IMR-90 (cell line): ENCODE measurements around the gene ANKK1. TPM values are rescaled to one million over a fixed set of nuclear protein-coding genes. Genes with fewer than 3 reads are reported as not detected.

Source experiments
- ATAC-seq: fragments of 200-7000 bp; cut with Tn5 transposase; 2 replicates; pipeline ENCODE4 v1.9.1; 2020; ENCODE audit warnings: low read depth, mild to moderate bottlenecking, moderate library complexity
- BruUV-seq: library from RNA; stranded (reverse); fragments of 400-500 nt; replicated peaks from 2 replicates; lab custom pipeline; 2021; lab: Mats Ljungman, UMichigan
- CTCF ChIA-PET: fragments of 300-600 bp; formaldehyde crosslinking; extraction: SDS; loops from one replicate; lab custom pipeline; 2021; ENCODE audit warnings: antibody characterized with exemption; lab: Yijun Ruan, JAX
- POLR2A ChIA-PET: fragments of 300-600 bp; sonication (Branson Sonifier 250); formaldehyde crosslinking; loops from one replicate; lab custom pipeline; 2022; ENCODE audit warnings: antibody characterized with exemption; ENCODE audit not compliant: unreplicated experiment; lab: Charles Lee
- DNase-seq: peaks from one replicate; pipeline ENCODE4 v3.0.0; 2013
- H2AFZ ChIP-seq: replicated peaks from 2 replicates; pipeline ENCODE3; 2013; ENCODE audit warnings: low read length, mild to moderate bottlenecking; ENCODE audit not compliant: poor library complexity
- H2AK5ac ChIP-seq: 2 replicates; pipeline ENCODE4 v1.6.1; 2013; ENCODE audit warnings: low read depth, low read length, inconsistent platforms
- H2AK9ac ChIP-seq: replicated peaks from 2 replicates; pipeline ENCODE3; 2013; ENCODE audit warnings: mild to moderate bottlenecking, low read depth, low read length, moderate library complexity; ENCODE audit not compliant: poor library complexity
- H2BK120ac ChIP-seq: 2 replicates; pipeline ENCODE4 v1.6.1; 2013; ENCODE audit warnings: low read depth, low read length, inconsistent platforms
- H2BK15ac ChIP-seq: 3 replicates; pipeline ENCODE4 v1.6.1; 2013; ENCODE audit warnings: low read depth, low read length, inconsistent platforms
- H2BK20ac ChIP-seq: 2 replicates; pipeline ENCODE4 v1.6.1; 2013; ENCODE audit warnings: low read depth, mild to moderate bottlenecking, inconsistent platforms, low read length, moderate library complexity
- H2BK5ac ChIP-seq: 2 replicates; pipeline ENCODE4 v1.6.1; 2013; ENCODE audit warnings: mild to moderate bottlenecking, low read depth, low read length, inconsistent platforms; ENCODE audit not compliant: poor library complexity, severe bottlenecking
- H3K14ac ChIP-seq: replicated peaks from 2 replicates; pipeline ENCODE4 v1.6.1; 2013; ENCODE audit warnings: low read depth, low read length, inconsistent platforms
- H3K18ac ChIP-seq: 2 replicates; pipeline ENCODE4 v1.6.1; 2013; ENCODE audit warnings: low read depth, low read length, control low read depth
- H3K23ac ChIP-seq: 2 replicates; pipeline ENCODE4 v1.6.1; 2013; ENCODE audit warnings: low read depth, low read length, inconsistent platforms
- H3K27ac ChIP-seq: 2 replicates; pipeline ENCODE4 v1.5.1; 2013; ENCODE audit warnings: mild to moderate bottlenecking, control low read depth, low read length; ENCODE audit not compliant: insufficient read depth
- H3K27me3 ChIP-seq: 2 replicates; pipeline ENCODE4 v1.6.1; 2013; ENCODE audit warnings: low read length; ENCODE audit not compliant: control insufficient read depth, insufficient read depth
- H3K36me3 ChIP-seq: 2 replicates; pipeline ENCODE4 v1.6.1; 2013; ENCODE audit warnings: low read length, mixed read lengths; ENCODE audit not compliant: control insufficient read depth, insufficient read depth
- H3K4ac ChIP-seq: 2 replicates; pipeline ENCODE4 v1.6.1; 2013; ENCODE audit warnings: low read depth, low read length, inconsistent platforms
- H3K4me1 ChIP-seq: 2 replicates; pipeline ENCODE4 v1.6.1; 2013; ENCODE audit warnings: low read length, mixed read lengths; ENCODE audit not compliant: control insufficient read depth, insufficient read depth
- H3K4me2 ChIP-seq: 2 replicates; pipeline ENCODE4 v1.6.1; 2013; ENCODE audit warnings: low read depth, mild to moderate bottlenecking, control low read depth, low read length, moderate library complexity
- H3K4me3 ChIP-seq: 2 replicates; pipeline ENCODE4 v1.5.1; 2013; ENCODE audit warnings: low read depth, mild to moderate bottlenecking, control low read depth, low read length, moderate library complexity; ENCODE audit not compliant: insufficient read depth
- H3K56ac ChIP-seq: 2 replicates; pipeline ENCODE4 v1.6.1; 2013; ENCODE audit warnings: low read length, inconsistent platforms; ENCODE audit not compliant: insufficient read depth; ENCODE audit errors: extremely low read depth
- H3K79me1 ChIP-seq, 2 experiments: 2 replicates each; pipeline ENCODE4 v1.6.1; 2013; ENCODE audit warnings: low read length in 2 of 2, inconsistent platforms in 1 of 2, low read depth in 1 of 2
- H3K9ac ChIP-seq: 2 replicates; pipeline ENCODE4 v1.6.1; 2013; ENCODE audit warnings: low read depth, low read length, control low read depth
- H3K9me1 ChIP-seq: 2 replicates; pipeline ENCODE4 v1.6.1; 2013; ENCODE audit warnings: low read length, inconsistent platforms; ENCODE audit not compliant: insufficient read depth
- H3K9me3 ChIP-seq: 2 replicates; pipeline ENCODE4 v1.6.1; 2013; ENCODE audit warnings: low read length; ENCODE audit not compliant: control insufficient read depth, insufficient read depth
- H4K20me1 ChIP-seq: 2 replicates; pipeline ENCODE4 v1.6.1; 2013; ENCODE audit warnings: low read length, inconsistent platforms; ENCODE audit not compliant: insufficient read depth
- H4K5ac ChIP-seq: 2 replicates; pipeline ENCODE4 v1.6.1; 2013; ENCODE audit warnings: mild to moderate bottlenecking, low read depth, low read length, control low read depth
- H4K8ac ChIP-seq, 2 experiments: 2 replicates each; pipeline ENCODE4 v1.6.1; 2013; ENCODE audit warnings: low read depth in 2 of 2, low read length in 2 of 2, control low read depth in 1 of 2, inconsistent platforms in 1 of 2
- H4K91ac ChIP-seq: 2 replicates; pipeline ENCODE4 v1.6.1; 2013; ENCODE audit warnings: low read depth, low read length, inconsistent platforms; ENCODE audit not compliant: insufficient read depth
- BHLHE40 ChIP-seq: fragments of 150-350 bp; IDR thresholded peaks from 2 replicates; pipeline ENCODE4 v1.6.1; 2016; ENCODE audit warnings: mild to moderate bottlenecking, low read depth, low read length
- CEBPB ChIP-seq: IDR thresholded peaks from 2 replicates; pipeline ENCODE4 v1.6.1; 2012; ENCODE audit warnings: low read depth, low read length, improper control_type of control experiment
- CHD1 ChIP-seq: IDR thresholded peaks from 2 replicates; pipeline ENCODE4 v1.6.1; 2012; ENCODE audit warnings: low read depth, low read length, improper control_type of control experiment
- FOS ChIP-seq: fragments of 150-350 bp; IDR thresholded peaks from 2 replicates; pipeline ENCODE4 v1.6.1; 2016; ENCODE audit warnings: low read depth, low read length
- MAZ ChIP-seq: IDR thresholded peaks from 2 replicates; pipeline ENCODE4 v1.6.1; 2012; ENCODE audit warnings: low read depth, mild to moderate bottlenecking, low read length, improper control_type of control experiment, moderate library complexity, borderline replicate concordance
- POLR2A ChIP-seq: IDR thresholded peaks from 2 replicates; pipeline ENCODE4 v1.6.1; 2012; ENCODE audit warnings: mild to moderate bottlenecking, low read depth, low read length
- RAD21 ChIP-seq: IDR thresholded peaks from 2 replicates; pipeline ENCODE4 v1.6.1; 2012; ENCODE audit warnings: low read length, improper control_type of control experiment
- RCOR1 ChIP-seq: IDR thresholded peaks from 2 replicates; pipeline ENCODE4 v1.6.1; 2012; ENCODE audit warnings: mild to moderate bottlenecking, low read length, improper control_type of control experiment; ENCODE audit not compliant: insufficient replicate concordance
- SMC3 ChIP-seq: fragments of 150-350 bp; IDR thresholded peaks from 2 replicates; pipeline ENCODE4 v1.6.1; 2016; ENCODE audit warnings: low read depth, mild to moderate bottlenecking, antibody characterized with exemption, low read length, moderate library complexity
- WGBS, 2 experiments: methylation state at CpG; one replicate each; pipeline versions ENCODE4 v1.1.5 to v1.1.7; 2013; ENCODE audit warnings: missing lambda C conversion rate in 2 of 2; ENCODE audit not compliant: insufficient read length in 1 of 2; ENCODE audit errors: extremely low coverage in 2 of 2; 5-methylcytosine and 5-hydroxymethylcytosine counted together
- dilution Hi-C: fragments of 300-500 bp; cut with HindIII; formaldehyde crosslinking; loops from one replicate; pipeline ENCODE4 v1.14.3; 2018; ENCODE audit warnings: low sequenced_read_pairs; ENCODE audit not compliant: unreplicated experiment
- in situ Hi-C: fragments of 300-500 bp; cut with MboI; formaldehyde crosslinking; loops from 3 replicates; pipeline ENCODE4 v1.14.3; 2019; ENCODE audit warnings: low sequenced_read_pairs, inconsistent platforms, mixed read lengths
- intact Hi-C: fragments of 100-400 bp; cut with micrococcal nuclease; formaldehyde crosslinking; loops from 2 replicates; pipeline ENCODE4 v1.10.0; 2022
- polyA plus RNA-seq, 3 experiments: library from polyadenylated mRNA; depleted of rRNA; stranded (reverse); fragments of >200 nt; gene quantifications; 2 replicates each; pipeline ENCODE4 v1.2.3, GENCODE V29; 2012; ENCODE audit warnings: low replicate concordance in 1 of 3
- total RNA-seq: library from RNA; depleted of rRNA; stranded (reverse); fragments of >200 nt; gene quantifications from 2 replicates; pipeline ENCODE4 v1.2.3, GENCODE V29; 2012
- TF ChIP-seq, protein P1 (sequence below): fragments of 150-350 bp; IDR thresholded peaks from 2 replicates; pipeline ENCODE4 v1.6.1; 2016; ENCODE audit warnings: low read depth, mild to moderate bottlenecking, low read length, moderate library complexity, borderline replicate concordance
- TF ChIP-seq, protein P2 (sequence below): conservative IDR thresholded peaks from 2 replicates; pipeline ENCODE4 v1.5.1; 2012; ENCODE audit warnings: mild to moderate bottlenecking, low read depth, low read length, improper control_type of control experiment

ANKK1 gene
- total and polyA plus RNA-seq, 2 of the 4 experiments (the other 2 are of a cell fraction): not detected

DNA sequence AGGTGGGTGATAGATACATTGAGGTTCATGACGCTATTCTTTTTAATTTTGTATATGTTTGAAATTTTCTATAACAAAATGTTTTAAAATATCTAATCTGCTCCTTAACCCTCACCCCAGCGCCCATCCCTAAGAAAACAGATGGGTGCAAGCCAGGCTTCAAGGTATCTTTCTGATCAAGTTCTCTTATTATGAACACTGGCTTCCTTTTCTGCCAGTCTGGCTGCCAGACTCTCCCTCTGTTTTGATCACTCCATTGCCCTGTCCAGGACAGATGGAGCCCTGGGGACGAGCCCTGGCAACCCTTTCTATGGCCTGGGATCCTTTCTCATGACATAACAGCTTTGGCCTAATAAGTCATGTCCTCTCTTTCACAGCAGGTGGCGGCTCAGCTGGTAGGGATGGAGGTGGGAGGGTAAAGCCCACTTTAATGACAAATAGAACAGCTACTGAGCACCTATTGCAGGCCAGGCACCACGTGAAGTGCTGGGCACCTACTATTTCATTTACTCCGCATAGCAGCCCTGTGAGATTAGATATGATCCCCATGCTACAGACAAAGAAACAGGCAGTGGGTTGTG lies 49.2 kb downstream of the ANKK1 start:
- H2AK9ac ChIP-seq: no peak overlapping the region
- no peak overlapping the region for H3K18ac ChIP-seq
- no peak overlapping the region for H2AK5ac ChIP-seq
- H3K4ac ChIP-seq: no peak overlapping the region
- no peak overlapping the region for H3K9ac ChIP-seq
- dilution Hi-C loops (no loop called here), in situ Hi-C loops (no loop called here), intact Hi-C loops (no loop called here)
- no peak overlapping the region for H2BK120ac ChIP-seq
- H3K27ac ChIP-seq: no peak overlapping the region
- H3K9me1 ChIP-seq: no peaks in the 10 kb centered on the region
- POLR2A ChIA-PET: no interaction called here
- no TSS peak for BruUV-seq
- TF ChIP-seq FOS (no peak), POLR2A (no peak), RAD21 (no peak), CHD1 (no peak), MAZ (no peak), RCOR1 (no peak), BHLHE40 (no peak), SMC3 (no peak), CEBPB (no peak)
- TF ChIP-seq, protein P1, sequence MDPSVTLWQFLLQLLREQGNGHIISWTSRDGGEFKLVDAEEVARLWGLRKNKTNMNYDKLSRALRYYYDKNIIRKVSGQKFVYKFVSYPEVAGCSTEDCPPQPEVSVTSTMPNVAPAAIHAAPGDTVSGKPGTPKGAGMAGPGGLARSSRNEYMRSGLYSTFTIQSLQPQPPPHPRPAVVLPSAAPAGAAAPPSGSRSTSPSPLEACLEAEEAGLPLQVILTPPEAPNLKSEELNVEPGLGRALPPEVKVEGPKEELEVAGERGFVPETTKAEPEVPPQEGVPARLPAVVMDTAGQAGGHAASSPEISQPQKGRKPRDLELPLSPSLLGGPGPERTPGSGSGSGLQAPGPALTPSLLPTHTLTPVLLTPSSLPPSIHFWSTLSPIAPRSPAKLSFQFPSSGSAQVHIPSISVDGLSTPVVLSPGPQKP: no peak
- TF ChIP-seq, protein P2, sequence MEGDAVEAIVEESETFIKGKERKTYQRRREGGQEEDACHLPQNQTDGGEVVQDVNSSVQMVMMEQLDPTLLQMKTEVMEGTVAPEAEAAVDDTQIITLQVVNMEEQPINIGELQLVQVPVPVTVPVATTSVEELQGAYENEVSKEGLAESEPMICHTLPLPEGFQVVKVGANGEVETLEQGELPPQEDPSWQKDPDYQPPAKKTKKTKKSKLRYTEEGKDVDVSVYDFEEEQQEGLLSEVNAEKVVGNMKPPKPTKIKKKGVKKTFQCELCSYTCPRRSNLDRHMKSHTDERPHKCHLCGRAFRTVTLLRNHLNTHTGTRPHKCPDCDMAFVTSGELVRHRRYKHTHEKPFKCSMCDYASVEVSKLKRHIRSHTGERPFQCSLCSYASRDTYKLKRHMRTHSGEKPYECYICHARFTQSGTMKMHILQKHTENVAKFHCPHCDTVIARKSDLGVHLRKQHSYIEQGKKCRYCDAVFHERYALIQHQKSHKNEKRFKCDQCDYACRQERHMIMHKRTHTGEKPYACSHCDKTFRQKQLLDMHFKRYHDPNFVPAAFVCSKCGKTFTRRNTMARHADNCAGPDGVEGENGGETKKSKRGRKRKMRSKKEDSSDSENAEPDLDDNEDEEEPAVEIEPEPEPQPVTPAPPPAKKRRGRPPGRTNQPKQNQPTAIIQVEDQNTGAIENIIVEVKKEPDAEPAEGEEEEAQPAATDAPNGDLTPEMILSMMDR: no peak
- H4K91ac ChIP-seq: no peak overlapping the region
- no peak for ATAC-seq
- CTCF ChIA-PET: no interaction called here
- H2BK5ac ChIP-seq: no peak overlapping the region
- H3K4me1 ChIP-seq: no peaks in the 10 kb centered on the region
- H3K23ac ChIP-seq: no peak overlapping the region
- H4K8ac ChIP-seq: no peak overlapping the region
- no peak overlapping the region for H2AFZ ChIP-seq
- H4K20me1 ChIP-seq: no peaks in the 10 kb centered on the region
- H2BK20ac ChIP-seq: no peak overlapping the region
- H3K14ac ChIP-seq: no peak overlapping the region
- no peak overlapping the region for H3K4me2 ChIP-seq
- H4K5ac ChIP-seq: no peak overlapping the region
- no peak for DNase-seq
- H3K27me3 ChIP-seq: peaks cover 4% of the 10 kb centered on the region
- no peaks in the 10 kb centered on the region for H3K79me1 ChIP-seq
- H3K56ac ChIP-seq: no peak overlapping the region
- no peaks in the 10 kb centered on the region for H3K36me3 ChIP-seq
- H3K4me3 ChIP-seq: no peak overlapping the region
- no CpG with 5 or more reads among the region's 6 CpGs for WGBS, 2 experiments
- H3K9me3 ChIP-seq: no peaks in the 10 kb centered on the region
- no peak overlapping the region for H2BK15ac ChIP-seq
